ENCODE data around the gene C2orf68.
"Not testable (repeated sequence)": the region's sequence is repeated elsewhere in the genome, so short reads cannot be mapped to it uniquely, and the experiment has no call there.

Gene C2orf68

GRCh38 chr2:85621338-85621737 is 9.5 kb upstream of the C2orf68 start:
- H3K27ac ChIP-seq, result no peak overlapping the region
- TF ChIP-seq, protein P1, sequence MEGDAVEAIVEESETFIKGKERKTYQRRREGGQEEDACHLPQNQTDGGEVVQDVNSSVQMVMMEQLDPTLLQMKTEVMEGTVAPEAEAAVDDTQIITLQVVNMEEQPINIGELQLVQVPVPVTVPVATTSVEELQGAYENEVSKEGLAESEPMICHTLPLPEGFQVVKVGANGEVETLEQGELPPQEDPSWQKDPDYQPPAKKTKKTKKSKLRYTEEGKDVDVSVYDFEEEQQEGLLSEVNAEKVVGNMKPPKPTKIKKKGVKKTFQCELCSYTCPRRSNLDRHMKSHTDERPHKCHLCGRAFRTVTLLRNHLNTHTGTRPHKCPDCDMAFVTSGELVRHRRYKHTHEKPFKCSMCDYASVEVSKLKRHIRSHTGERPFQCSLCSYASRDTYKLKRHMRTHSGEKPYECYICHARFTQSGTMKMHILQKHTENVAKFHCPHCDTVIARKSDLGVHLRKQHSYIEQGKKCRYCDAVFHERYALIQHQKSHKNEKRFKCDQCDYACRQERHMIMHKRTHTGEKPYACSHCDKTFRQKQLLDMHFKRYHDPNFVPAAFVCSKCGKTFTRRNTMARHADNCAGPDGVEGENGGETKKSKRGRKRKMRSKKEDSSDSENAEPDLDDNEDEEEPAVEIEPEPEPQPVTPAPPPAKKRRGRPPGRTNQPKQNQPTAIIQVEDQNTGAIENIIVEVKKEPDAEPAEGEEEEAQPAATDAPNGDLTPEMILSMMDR (conservative IDR thresholded peaks at IDR 0.05), result no peak

GRCh38 chr2:85619617-85620016 is 7.8 kb upstream of the C2orf68 start:
- TF ChIP-seq, protein P1 (conservative IDR thresholded peaks at IDR 0.05), result no peak
- H3K27ac ChIP-seq, result no peak overlapping the region

- not testable (repeated sequence) for H3K27ac ChIP-seq
Measured at GRCh38 chr2:85617723-85618122, 5.9 kb upstream of the C2orf68 start.

GRCh38 chr2:85615413-85615728 is 3.5 kb upstream of the C2orf68 start:
- TF ChIP-seq, protein P1 (conservative IDR thresholded peaks at IDR 0.05), result no peak

GRCh38 chr2:85614757-85615156 is 2.9 kb upstream of the C2orf68 start:
- H3K27ac ChIP-seq, result not testable (repeated sequence)

More at GRCh38 chr2:85615413-85615728, 3.5 kb upstream of the C2orf68 start:
- peak overlapping the region; percentile 74 for H3K27ac ChIP-seq

- H3K27ac ChIP-seq, result no peak overlapping the region
- TF ChIP-seq, protein P1 (conservative IDR thresholded peaks at IDR 0.05), result no peak
Measured at GRCh38 chr2:85613717-85614515, 2.0 kb upstream of the C2orf68 start.

DNA sequence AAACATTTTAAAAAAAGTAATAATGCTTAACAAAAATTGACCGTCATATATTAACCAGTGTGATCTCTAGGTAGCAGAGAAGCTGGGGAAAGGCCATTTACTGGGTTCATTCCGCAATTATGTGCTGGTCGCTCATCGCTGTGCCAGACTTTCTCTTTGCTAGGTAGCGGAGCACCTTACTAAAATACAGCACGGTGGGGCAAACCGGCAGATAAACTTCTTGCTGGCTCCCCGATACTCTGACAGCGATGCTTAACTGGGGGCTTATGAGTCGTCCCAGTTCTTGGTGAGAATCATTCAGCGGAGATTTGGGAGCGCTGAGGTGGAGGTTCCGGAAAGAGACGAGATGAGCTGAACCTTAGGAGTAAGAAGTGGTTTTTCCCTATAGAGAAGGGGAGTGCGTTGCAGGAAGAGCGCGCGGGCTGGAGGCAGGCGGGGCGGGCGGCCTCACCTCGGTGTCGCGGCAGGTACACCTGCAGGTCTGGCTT is 605 bp downstream of the C2orf68 start:
- peak overlapping the region; percentile 89 for H3K27ac ChIP-seq
- TF ChIP-seq, protein P1 (conservative IDR thresholded peaks at IDR 0.05), result no peak

- TF ChIP-seq, protein P1 (conservative IDR thresholded peaks at IDR 0.05), result no peak
- peak overlapping the region; percentile 30; the same call in 1 of the 2 replicates for H3K27ac ChIP-seq
Measured at GRCh38 chr2:85607268-85608215, 4.3 kb downstream of the C2orf68 start.
